ENCODE measurements around the gene EIF1AX.
"Not testable (repeated sequence)": the region's sequence is repeated elsewhere in the genome, so short reads cannot be mapped to it uniquely, and the experiment has no call there.

The EIF1AX gene

GRCh38 chrX:20177093-20177492 is 35.5 kb upstream of the EIF1AX start:
- Histone ChIP-seq H3K4me3 (ENCODE audit: low read depth in 1 of 2, low read length in 2 of 2) (no peak overlapping the region), H3K9ac (ENCODE audit: low read depth, low read length) (no peak overlapping the region), H3K27ac (ENCODE audit: low read length) (no peak overlapping the region), H3K9me3 (ENCODE audit: insufficient read depth, low read length, severe bottlenecking) (no peaks in the 10 kb centered on the region), H3K27me3 (ENCODE audit: insufficient read depth, low read length, poor library complexity) (no peaks in the 10 kb centered on the region), H4K20me1 (ENCODE audit: insufficient read depth, low read length) (no peaks in the 10 kb centered on the region), H3K79me2 (ENCODE audit: insufficient read depth, low read length) (no peaks in the 10 kb centered on the region), H3K36me3 (ENCODE audit: insufficient read depth, low read length) (peaks cover 40% of the 10 kb centered on the region), H2AFZ (ENCODE audit: low read depth, low read length) (no peak overlapping the region), H3K4me2 (ENCODE audit: insufficient read depth, low read length) (no peak overlapping the region), H3K4me1 (ENCODE audit: insufficient read depth, low read length) (no peaks in the 10 kb centered on the region)
- TF ChIP-seq EZH2 (IDR thresholded peaks at IDR 0.05; ENCODE audit: borderline replicate concordance, low read depth, low read length, severe bottlenecking) (no peak), CTCF (IDR thresholded peaks at IDR 0.05; ENCODE audit: borderline replicate concordance, extremely low read depth, low read length, poor library complexity, severe bottlenecking) (no peak)
- DNase-seq, result no peak
- ATAC-seq (ENCODE audit: insufficient read depth, low read depth), result no peak

DNA sequence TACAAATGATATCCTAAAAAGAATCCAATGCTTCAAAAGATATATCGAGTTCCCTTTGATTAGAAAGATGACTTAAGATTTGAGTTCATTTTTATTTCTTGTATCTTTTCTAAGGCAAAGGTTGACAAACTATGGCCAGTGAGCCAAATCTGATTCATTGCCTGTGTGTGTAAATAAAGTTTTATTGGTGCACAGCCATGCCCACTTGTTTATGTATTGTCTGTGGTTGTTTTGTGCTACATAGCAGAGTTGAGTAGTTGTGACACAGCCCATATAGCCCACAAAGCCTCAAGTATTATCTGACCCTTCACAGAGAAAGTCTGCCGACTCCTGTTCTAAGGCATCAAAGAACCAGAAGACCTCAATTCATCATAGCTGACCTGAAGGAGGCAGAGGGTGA is 32.2 kb upstream of the EIF1AX start:
- H3K27ac ChIP-seq (ENCODE audit: low read length), result no peak overlapping the region
- H3K27me3 ChIP-seq (ENCODE audit: insufficient read depth, low read length, poor library complexity), result no peaks in the 10 kb centered on the region
- H3K4me2 ChIP-seq (ENCODE audit: insufficient read depth, low read length), result no peak overlapping the region
- ATAC-seq (ENCODE audit: insufficient read depth, low read depth) (no peak), DNase-seq (no peak)
- no peak overlapping the region for H3K9ac ChIP-seq (ENCODE audit: low read depth, low read length)
- H3K36me3 ChIP-seq (ENCODE audit: insufficient read depth, low read length), result peaks cover 49% of the 10 kb centered on the region
- no peaks in the 10 kb centered on the region for H3K79me2 ChIP-seq (ENCODE audit: insufficient read depth, low read length)
- no peak overlapping the region for H3K4me3 ChIP-seq (ENCODE audit: low read depth in 1 of 2, low read length in 2 of 2)
- H3K9me3 ChIP-seq (ENCODE audit: insufficient read depth, low read length, severe bottlenecking), result no peaks in the 10 kb centered on the region
- no peaks in the 10 kb centered on the region for H3K4me1 ChIP-seq (ENCODE audit: insufficient read depth, low read length)
- no peaks in the 10 kb centered on the region for H4K20me1 ChIP-seq (ENCODE audit: insufficient read depth, low read length)
- no peak overlapping the region for H2AFZ ChIP-seq (ENCODE audit: low read depth, low read length)
- TF ChIP-seq CTCF (IDR thresholded peaks at IDR 0.05; ENCODE audit: borderline replicate concordance, extremely low read depth, low read length, poor library complexity, severe bottlenecking), result no peak

- peaks cover 49% of the 10 kb centered on the region for H3K36me3 ChIP-seq (ENCODE audit: insufficient read depth, low read length)
- ATAC-seq (ENCODE audit: insufficient read depth, low read depth) (no peak), DNase-seq (no peak)
- no peak overlapping the region for H3K4me3 ChIP-seq (ENCODE audit: low read depth in 1 of 2, low read length in 2 of 2)
- no peaks in the 10 kb centered on the region for H3K79me2 ChIP-seq (ENCODE audit: insufficient read depth, low read length)
- H3K4me1 ChIP-seq (ENCODE audit: insufficient read depth, low read length), result no peaks in the 10 kb centered on the region
- no peak for TF ChIP-seq CTCF (IDR thresholded peaks at IDR 0.05; ENCODE audit: borderline replicate concordance, extremely low read depth, low read length, poor library complexity, severe bottlenecking)
- no peak for TF ChIP-seq EZH2 (IDR thresholded peaks at IDR 0.05; ENCODE audit: borderline replicate concordance, low read depth, low read length, severe bottlenecking)
- no peak overlapping the region for H3K9ac ChIP-seq (ENCODE audit: low read depth, low read length)
- H3K27ac ChIP-seq (ENCODE audit: low read length), result no peak overlapping the region
- H3K27me3 ChIP-seq (ENCODE audit: insufficient read depth, low read length, poor library complexity), result no peaks in the 10 kb centered on the region
- no peaks in the 10 kb centered on the region for H4K20me1 ChIP-seq (ENCODE audit: insufficient read depth, low read length)
- no peaks in the 10 kb centered on the region for H3K9me3 ChIP-seq (ENCODE audit: insufficient read depth, low read length, severe bottlenecking)
- no peak overlapping the region for H2AFZ ChIP-seq (ENCODE audit: low read depth, low read length)
- H3K4me2 ChIP-seq (ENCODE audit: insufficient read depth, low read length), result no peak overlapping the region
These were observed 31.7 kb upstream of the EIF1AX start for GRCh38 chrX:20173313-20173712.

- no peaks in the 10 kb centered on the region for H3K9me3 ChIP-seq (ENCODE audit: insufficient read depth, low read length, severe bottlenecking)
- no peak overlapping the region for H3K4me3 ChIP-seq (ENCODE audit: low read depth in 1 of 2, low read length in 2 of 2)
- H3K9ac ChIP-seq (ENCODE audit: low read depth, low read length), result no peak overlapping the region
- H4K20me1 ChIP-seq (ENCODE audit: insufficient read depth, low read length), result no peaks in the 10 kb centered on the region
- H3K27me3 ChIP-seq (ENCODE audit: insufficient read depth, low read length, poor library complexity), result no peaks in the 10 kb centered on the region
- H3K4me1 ChIP-seq (ENCODE audit: insufficient read depth, low read length), result no peaks in the 10 kb centered on the region
- H3K27ac ChIP-seq (ENCODE audit: low read length), result no peak overlapping the region
- H3K79me2 ChIP-seq (ENCODE audit: insufficient read depth, low read length), result no peaks in the 10 kb centered on the region
- H2AFZ ChIP-seq (ENCODE audit: low read depth, low read length), result no peak overlapping the region
- ATAC-seq (ENCODE audit: insufficient read depth, low read depth), result no peak
- no peak for TF ChIP-seq CTCF (IDR thresholded peaks at IDR 0.05; ENCODE audit: borderline replicate concordance, extremely low read depth, low read length, poor library complexity, severe bottlenecking)
- TF ChIP-seq EZH2 (IDR thresholded peaks at IDR 0.05; ENCODE audit: borderline replicate concordance, low read depth, low read length, severe bottlenecking), result no peak
- no peak for DNase-seq
- H3K4me2 ChIP-seq (ENCODE audit: insufficient read depth, low read length), result no peak overlapping the region
- H3K36me3 ChIP-seq (ENCODE audit: insufficient read depth, low read length), result peaks cover 62% of the 10 kb centered on the region
These were observed 30.2 kb upstream of the EIF1AX start for GRCh38 chrX:20171887-20172286.

GRCh38 chrX:20162516-20162915 is 20.9 kb upstream of the EIF1AX start:
- peaks cover 38% of the 10 kb centered on the region for H3K36me3 ChIP-seq (ENCODE audit: insufficient read depth, low read length)
- H3K9ac ChIP-seq (ENCODE audit: low read depth, low read length); H3K4me1 ChIP-seq (ENCODE audit: insufficient read depth, low read length); DNase-seq; H3K9me3 ChIP-seq (ENCODE audit: insufficient read depth, low read length, severe bottlenecking); H3K4me3 ChIP-seq (ENCODE audit: low read depth in 1 of 2, low read length in 2 of 2); H3K27me3 ChIP-seq (ENCODE audit: insufficient read depth, low read length, poor library complexity); ATAC-seq (ENCODE audit: insufficient read depth, low read depth); H3K79me2 ChIP-seq (ENCODE audit: insufficient read depth, low read length); H4K20me1 ChIP-seq (ENCODE audit: insufficient read depth, low read length); H3K4me2 ChIP-seq (ENCODE audit: insufficient read depth, low read length); H3K27ac ChIP-seq (ENCODE audit: low read length); H2AFZ ChIP-seq (ENCODE audit: low read depth, low read length): not testable (repeated sequence)

All from DND-41 (cell line).